NCI-H1694 treated with DMSO at 0.1 percent for 48 hours (cell line): ENCODE data around the gene PHB1.
"Not testable (repeated sequence)": the region's sequence is repeated elsewhere in the genome, so short reads cannot be mapped to it uniquely, and the experiment has no call there.

ENCODE experiments used
- DNase-seq: peaks from one replicate; lab custom pipeline; 2025; lab: John Stamatoyannopoulos, UW

Gene PHB1

DNA sequence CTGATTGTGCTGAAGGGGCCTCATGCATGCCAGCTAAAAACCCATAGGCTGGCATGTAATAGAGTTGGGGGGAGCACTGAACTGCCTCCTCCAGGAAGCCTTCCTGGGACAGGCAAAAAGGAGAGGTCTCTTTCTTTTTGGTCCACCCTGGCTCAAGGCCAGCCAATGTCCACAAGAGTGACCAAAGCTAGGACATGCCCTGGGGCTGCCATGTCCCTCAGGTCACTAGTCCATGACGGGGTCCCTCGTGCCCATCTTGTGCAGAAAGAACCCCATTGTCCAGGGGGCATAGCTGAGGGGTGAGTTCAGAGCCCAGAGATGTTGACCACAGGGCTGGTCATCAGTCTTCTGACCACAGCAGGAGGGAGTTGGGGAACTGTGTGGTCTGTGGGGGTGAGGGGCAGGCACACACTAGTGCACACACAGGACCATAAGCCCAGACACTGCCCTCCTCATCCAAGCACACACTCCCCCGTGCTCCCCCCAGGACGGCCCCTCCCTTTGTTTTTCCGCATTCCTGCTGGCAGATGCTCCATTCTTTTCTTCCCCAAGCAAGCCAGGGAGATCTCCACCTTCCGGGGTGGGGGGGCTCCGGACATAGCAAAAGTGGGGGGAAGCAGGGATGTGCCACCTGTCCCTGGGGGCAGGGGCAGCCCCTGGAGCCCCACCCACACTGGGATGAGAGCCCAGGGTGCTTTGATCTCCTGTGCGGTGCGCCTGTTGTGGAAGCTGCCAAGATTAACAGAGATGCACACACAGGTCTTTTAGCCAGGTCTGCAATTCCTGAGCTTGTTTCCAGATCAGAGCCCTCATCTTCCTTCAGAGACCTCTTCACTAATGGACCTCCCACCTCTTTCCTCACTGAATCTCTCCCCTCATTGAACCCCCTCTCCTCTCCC is 25.2 kb upstream of the PHB1 start:
- DNase-seq, result peak; percentile 9

DNA sequence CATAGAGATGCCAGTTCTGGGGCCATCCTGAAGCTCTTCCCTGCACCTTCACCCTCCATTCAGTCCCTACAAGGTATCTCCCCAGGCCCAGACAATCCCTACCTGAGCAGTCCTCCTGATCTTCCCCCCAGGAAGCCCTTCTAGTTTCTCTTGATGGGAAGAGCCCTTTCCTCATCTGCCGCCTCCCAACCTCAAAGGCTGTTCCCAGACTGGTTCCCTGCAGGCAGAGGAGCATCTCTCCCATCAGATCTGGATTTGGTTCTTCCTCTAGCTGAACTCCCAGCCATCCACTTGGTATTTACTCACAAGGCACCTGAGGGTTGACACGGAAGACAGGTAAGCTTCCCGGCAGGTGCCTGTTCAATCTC is 24.6 kb upstream of the PHB1 start:
- DNase-seq, result no peak

DNA sequence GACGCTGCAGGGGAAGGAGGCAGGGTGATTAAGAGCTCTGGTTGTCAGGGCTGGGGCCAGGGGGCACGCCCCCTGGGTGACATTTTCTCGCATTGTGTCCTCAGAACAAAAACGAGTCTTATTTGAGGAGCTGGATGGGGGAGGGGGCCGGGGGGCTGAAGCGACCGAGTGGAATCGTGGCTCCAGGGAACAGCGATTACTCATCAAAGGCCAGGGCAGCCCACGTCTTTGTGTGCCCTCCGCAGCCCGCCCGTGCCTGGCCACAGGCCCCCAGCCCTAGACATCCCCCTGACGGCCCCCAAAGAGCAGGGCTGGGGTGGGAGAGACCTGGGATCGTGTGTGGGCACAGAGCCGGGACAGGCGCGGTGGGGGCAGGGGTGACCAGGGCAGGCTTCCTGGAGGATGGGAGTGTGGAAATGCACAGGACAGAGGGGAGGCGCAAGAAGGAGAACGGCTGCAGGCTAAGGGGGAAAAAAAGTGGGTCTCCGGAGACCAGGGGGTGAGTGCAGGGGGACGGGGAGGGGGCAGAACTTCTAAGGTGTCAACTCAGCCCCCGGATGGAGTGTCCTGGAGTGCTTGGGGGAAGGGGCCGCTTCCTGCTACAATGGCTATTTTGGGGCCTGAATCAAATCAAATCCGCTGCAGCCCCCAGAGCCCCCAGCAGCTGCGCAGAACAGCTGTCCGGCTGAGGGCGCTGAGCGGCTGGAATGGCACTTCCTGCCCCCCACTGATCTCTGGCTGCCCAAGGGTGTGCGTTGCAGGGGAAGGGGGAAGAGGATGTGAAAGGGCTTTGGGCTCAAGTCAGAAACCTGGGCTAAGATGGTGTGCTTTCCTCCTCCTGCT is 24.0 kb upstream of the PHB1 start:
- no peak for DNase-seq

DNA sequence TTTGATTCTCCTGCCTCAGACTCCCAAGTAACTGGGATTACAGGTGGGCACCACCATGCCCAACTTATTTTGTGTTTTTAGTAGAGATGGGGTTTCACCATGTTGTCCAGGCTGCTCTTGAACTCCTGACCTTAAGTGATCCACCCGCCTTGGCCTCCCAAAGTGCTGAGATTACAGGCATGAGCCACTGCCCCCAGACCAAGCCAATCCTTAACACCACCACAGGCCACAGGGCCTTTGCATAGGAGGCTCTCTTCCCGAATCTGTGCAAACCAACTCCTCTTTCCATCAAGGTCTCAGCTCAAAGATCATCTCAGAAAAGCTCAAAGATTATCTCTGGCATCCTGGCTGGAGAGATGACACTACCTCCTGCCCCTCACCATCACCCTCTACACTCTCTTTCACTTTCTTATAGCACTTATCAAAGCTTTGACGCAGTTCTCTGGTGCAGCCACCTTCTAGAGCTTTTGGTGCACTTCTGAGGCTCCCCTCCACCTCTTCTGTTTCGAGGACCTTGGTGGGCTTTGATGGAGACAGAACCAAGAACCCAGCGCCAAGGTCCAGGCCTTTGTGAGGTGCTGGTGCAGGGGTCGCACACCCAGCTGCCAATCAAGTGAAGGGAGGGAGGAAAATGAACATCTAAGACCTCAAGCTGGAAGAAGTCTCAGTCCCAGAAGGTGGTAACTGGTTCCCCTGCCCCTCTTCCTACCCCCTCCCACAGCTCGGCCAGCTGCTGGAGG is 23.2 kb upstream of the PHB1 start:
- no peak for DNase-seq

DNA sequence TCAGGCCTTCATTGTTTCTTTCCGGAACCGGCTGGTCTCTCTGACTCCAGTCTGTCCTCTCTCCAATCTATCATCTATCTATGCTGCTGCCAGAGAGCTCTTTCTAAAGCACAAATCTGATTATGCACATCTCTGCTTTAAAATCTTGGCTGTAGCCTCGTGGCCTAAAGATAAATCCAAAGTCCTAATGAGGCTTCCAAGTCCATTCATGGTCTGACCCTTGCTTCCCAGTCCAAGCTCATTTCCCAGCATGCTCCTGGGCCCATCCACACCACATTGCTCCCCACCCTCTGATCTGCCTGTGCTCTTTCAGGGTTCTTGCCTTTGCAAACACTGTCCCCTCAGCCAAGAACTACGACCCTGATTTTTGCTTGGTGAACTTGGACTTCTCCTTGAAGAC is 21.5 kb upstream of the PHB1 start:
- no peak for DNase-seq

DNA sequence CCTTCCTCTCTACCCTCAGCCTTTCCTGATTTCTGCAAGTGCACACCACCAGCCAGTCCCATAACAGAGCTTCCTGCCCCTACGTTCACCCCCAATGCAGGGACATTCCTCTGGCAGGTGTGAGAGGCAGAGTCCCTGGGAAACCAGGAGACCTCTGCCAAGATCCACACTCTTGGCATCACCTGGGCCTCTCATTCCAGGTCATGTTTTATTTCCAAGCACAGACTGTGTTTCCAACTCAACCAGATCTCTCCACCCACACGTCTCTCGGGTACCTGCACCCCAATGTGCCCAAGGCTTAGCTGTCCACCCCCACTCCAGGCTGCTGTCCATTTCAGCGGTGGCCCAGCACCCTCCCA is 21.0 kb upstream of the PHB1 start:
- no peak for DNase-seq

DNA sequence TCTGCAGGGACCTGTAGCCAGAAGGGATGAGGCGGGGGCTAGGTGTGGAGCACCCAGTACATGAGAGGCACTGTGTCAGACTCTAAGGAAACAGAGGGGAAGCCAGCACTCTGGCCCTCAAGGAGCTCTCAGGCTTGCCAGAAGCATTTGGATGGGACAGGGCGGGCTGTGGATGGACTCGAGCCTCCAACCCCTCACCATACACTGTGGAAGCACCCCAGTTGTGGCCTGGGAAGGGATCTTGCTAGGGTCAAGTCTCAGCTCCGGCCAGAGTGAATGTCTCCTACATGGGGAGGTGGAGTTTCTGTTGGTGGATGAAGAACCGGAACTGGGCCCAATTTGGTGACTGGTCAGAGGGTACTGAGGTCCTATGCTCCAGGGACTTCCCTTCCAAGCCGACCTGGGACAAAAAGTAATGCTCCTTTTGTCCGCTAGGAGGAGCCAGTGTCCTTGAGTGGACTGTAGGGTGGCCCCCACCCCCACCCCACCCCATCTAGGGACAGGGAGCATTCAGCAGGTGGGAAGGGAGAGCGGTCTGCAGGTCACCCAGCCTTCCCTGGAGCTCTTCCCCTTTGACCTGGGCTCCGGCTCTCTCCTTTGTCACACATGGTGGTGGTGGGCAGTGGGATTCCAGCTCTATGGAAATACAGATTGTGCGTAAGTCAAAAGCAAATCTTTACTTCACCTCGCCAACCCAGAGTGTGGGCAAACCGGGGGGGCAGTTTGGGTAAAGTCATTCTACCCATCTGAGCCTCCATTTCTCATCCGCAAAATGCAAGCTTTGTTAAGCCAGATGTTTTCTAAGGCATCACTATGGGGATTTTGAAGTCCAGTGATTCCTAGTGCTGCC is 20.4 kb upstream of the PHB1 start:
- peak; percentile 41 for DNase-seq

DNA sequence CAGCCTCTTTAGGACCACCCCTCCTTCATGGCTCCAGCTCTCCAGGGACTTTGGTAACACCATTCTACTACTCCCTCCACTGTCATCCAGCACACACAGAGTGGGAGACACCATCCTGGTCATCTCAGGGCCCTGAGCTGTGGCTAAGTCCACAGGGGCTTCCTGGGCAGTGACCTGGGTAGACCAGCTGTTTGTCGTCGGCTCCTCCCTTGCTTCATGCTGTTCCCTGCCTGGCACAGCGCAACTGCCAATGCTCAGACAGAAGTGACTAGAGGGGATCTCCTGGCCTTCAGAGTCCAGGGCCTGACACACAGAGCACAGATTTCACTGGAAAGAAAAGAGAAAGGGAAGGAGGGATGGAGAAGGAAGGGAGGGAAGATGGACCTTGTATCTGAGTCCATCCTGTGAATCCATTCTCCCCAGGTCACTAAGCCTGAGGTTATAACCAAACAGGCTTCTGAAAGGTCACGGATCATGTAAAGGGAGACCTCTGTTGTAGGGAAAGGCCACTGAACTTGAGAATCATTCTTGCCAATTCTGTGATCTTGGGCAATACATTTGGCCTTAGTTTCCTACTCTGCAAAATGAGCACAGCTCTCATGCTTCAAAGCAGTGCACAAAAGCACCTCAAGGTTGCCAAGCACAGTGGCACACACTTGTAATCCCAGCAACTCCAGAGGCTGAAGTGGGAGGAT is 18.5 kb upstream of the PHB1 start:
- no peak for DNase-seq

DNA sequence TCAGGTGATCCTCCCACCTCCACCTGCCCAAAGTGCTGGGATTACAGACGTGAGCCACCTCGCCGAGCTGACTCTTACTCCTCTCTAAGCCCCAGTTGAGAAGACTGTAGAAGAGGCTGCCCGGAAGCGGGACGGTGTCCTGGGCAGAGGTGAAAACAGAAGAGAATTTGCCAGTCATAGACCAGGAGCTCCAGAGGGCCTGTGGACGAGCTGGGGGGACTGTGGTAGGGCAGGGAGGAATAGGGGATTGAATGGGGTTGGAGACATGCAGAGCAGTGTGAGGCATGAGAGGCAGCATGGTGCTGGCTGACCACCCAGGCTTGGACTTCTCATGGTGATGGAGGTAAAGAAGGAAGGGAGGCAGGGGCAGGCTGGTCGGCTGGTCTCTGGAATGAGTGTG is 17.1 kb upstream of the PHB1 start:
- DNase-seq, result no peak

DNA sequence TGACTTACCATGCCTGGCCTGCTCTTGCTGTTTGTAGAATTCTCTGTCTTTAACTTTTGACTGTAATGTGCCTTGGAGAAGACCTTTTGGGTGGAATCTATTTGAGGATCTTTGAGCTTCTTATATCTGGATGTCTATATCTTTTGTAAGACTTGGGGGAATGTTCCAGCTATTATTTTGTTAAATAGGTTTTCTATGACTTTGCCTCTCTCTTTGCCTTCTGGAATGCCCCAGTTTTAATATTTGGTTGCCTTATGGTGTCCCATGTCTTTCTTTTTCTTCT is 10.3 kb upstream of the PHB1 start:
- no peak for DNase-seq

DNA sequence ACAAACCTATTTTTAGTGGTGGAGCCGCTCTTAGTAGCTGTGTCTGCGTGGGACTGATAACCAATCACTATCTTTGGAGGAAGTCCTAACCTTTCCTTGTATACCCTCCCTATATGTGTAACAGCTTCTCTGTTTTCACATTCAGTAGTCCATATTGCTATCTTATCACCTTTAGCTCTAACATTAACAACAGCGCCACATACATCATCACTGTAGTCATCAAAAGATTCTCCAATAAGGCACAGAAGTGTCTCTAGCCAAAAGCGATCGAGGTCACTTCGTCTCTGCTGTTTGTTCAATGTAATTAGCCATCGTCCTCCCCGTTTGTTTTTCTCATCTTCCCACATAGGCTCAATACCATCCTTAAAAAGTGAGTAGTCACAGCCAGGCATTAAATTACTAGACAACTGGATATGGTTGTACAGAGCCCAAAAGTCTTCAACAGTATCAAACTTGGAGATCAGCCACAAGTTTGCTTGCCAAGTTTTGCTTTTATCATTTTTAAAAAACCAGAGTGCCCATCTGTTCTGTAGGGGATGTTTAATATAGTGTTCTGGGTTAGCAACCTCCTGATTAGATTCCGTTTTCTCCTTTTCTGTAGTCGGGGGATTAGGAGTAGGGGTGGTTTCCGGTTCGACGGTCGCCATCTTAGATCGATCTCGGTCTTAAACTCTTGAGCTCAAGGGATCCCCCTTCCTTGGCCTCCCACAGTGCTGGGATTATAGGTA is 9.8 kb upstream of the PHB1 start:
- DNase-seq, result not testable (repeated sequence)

DNA sequence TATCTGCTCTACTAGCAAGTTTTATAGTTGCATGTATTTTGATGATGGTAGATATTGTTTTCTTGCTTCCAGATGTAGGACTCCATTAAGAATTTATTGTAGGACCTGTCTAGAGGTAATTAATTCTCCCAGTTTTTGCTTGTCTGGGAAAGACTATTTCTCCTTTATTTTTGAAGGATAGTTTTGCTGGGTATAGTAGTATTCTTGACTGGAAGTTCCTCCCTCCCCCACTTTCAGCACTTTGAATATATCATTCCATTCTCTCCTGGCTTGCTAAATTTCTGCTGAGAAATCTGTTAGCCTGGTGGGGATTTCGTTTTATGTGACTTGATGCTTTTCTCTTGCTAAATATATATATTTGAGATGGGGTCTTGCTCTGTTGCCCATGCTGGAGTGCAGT is 8.0 kb upstream of the PHB1 start:
- DNase-seq, result no peak

DNA sequence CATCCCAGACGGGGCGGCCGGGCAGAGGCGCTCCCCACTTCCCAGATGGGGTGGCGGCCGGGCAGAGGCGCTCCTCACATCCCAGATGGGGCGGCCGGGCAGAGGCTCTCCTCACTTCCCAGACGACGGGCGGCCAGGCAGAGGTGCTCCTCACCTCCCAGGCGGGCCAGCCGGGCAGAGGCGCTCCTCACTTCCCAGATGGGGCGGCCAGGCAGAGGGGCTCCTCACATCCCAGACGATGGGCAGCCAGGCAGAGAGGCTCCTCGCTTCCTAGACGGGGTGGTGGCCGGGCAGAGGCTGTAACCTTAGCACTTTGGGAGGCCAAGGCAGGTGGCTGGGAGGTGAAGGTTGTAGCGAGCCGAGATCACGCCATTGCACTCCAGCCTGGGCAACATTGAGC is 5.1 kb upstream of the PHB1 start:
- not testable (repeated sequence) for DNase-seq

DNA sequence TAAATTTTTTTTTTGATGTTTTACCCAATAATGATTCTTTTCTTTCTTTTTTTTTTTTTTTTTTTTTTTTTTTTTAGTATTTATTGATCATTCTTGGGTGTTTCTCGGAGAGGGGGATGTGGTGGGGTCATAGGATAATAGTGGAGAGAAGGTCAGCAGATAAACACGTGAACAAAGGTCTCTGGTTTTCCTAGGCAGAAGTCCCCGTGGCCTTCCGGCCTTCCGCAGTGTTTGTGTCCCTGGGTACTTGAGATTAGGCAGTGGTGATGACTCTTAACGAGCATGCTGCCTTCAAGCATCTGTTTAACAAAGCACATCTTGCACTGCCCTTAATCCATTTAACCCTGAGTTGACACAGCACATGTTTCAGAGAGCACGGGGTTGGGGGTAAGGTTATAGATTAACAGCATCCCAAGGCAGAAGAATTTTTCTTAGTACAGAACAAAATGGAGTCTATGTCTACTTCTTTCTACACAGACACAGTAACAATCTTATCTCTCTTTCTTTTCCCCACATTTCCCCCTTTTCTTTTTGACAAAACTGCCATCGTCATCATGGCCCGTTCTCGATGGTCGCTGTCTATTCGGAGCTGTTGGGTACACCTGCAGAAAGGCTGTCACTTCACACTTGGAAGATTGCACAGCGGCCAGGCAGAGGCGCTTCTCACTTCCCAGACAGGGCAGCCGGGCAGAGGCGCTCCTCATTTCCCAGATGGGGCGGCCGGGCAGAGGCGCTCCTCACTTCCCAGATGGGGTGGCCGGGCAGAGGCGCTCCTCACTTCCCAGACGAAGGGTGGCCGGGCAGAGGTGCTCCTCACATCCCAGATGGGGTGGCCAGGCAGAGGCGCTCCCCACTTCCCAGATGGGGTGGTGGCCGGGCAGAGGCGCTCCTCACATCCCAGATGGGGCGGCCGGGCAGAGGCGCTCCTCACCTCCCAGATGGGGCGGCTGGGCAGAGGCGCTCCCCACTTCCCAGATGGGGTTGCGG is 4.4 kb upstream of the PHB1 start:
- not testable (repeated sequence) for DNase-seq

DNA sequence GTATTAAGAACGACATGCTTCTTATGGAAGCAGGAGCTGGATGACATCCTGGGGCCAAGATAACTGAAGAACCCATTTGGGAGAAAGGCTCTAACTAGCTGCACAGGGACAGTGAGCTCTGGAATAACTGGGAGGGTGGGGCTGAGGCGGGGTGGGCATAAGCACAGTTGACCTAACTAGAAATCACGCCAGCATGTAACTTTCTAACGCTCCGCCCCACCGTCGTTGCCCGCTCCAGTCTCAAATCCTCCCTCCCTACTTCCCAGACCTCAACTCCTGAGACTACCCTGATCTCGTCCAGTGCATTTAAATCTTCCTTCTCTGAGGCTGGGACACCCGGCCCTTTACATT is 436 bp downstream of the PHB1 start:
- DNase-seq, result no peak

DNA sequence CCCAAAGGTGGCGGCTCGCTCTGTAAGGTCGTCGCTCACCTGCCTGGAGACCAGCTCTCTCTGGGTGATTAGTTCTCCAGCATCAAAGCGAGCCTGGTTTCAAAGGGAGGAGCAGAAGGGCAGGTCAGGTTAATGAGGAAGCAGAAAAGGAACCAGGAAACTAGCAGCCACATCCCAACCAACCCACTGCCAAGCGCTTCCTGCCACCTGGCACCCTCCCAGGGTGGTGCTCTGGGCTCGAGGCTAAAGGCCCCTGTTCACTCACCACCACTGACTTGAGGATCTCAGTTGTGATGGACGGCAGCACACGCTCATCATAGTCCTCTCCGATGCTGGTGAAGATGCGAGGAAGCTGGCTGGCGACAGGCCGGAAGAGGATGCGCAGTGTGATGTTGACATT is 5.6 kb downstream of the PHB1 start:
- DNase-seq, result no peak

DNA sequence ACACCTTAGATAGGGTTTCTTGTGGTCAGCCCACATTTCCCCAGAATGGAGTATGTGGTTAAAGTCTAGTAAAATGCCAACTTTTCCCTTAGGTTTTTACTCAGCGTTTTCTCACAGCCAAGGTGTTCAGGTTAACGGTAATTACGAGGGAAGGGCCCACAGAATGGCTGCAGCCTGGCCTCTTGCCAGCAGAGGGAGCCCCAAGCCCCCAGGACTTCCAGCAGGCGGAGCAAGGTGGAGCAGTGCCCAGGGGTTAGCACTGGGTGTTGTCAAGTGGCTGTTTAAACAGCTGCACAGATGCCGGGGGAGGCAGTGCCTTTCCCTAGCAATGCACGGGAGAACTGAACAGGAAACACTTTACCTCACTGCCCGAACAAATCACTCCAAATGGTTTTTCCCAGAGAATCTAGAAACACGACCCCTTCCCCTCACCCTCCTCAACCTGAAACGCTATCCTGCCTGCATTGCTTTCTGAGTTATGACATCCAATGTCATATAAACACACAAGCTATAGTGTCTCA is 6.6 kb downstream of the PHB1 start:
- DNase-seq, result peak; percentile 51

DNA sequence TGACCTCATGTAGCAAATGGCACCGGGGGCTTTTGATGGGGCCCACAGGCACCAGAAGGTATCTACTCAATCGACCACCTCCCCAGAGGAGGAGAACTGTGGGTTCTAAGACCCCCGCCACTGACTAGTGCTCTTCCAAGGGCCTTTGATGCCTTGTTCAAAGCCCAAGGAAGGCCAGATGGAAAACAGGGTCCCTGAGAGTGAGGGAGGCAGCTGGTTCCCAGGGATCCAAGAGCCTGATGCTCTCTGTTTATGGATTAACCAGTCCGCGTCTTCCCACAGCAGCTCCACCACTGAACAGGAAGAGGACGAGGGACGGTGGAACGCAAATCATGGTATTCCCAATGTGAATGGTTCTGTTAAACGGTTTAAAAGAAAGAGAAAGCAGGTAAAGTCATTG is 7.6 kb downstream of the PHB1 start:
- DNase-seq, result no peak

DNA sequence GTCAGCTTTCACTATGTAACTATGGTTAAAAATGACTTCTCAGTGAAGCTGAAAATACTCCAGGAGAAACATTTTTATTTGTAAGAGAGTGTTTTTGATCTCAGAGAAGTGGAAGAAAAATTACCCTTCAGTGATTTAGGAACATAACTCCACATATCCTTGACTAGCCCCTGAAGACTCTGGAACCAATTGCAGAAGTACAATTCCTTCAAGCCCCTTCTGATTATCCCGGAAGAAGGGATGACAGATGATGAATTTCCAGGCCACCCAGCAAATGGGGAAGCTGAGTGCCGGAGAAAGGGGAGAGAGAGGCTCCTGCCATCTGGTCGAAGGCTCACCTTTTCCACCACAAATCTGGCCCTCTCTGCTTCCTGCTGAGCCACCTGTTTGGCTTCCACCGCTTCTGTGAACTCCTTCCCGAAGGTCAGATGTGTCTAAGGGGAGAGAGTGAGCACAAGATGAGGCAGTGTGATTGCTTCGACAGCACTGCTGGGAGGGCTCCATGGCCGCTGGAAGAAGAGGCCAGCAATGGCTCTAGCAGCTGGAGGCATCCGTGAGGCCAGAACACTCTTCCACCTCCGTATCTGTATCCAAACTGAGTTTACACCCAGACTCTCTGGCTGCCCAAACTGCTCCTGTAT is 8.1 kb downstream of the PHB1 start:
- DNase-seq, result no peak
